IMR-90 (cell line): ENCODE results near the gene AQP12B. TPM values are rescaled to one million over a fixed set of nuclear protein-coding genes. Genes with fewer than 3 reads are reported as not detected.

Experiments used
- ATAC-seq: fragments of 200-7000 bp; cut with Tn5 transposase; 2 replicates; pipeline ENCODE4 v1.9.1; 2020; ENCODE audit warnings: low read depth, mild to moderate bottlenecking, moderate library complexity
- BruUV-seq: library from RNA; stranded (reverse); fragments of 400-500 nt; replicated peaks from 2 replicates; lab custom pipeline; 2021; lab: Mats Ljungman, UMichigan
- CTCF ChIA-PET: fragments of 300-600 bp; formaldehyde crosslinking; extraction: SDS; loops from one replicate; lab custom pipeline; 2021; ENCODE audit warnings: antibody characterized with exemption; lab: Yijun Ruan, JAX
- POLR2A ChIA-PET: fragments of 300-600 bp; sonication (Branson Sonifier 250); formaldehyde crosslinking; loops from one replicate; lab custom pipeline; 2022; ENCODE audit warnings: antibody characterized with exemption; ENCODE audit not compliant: unreplicated experiment; lab: Charles Lee
- DNase-seq: peaks from one replicate; pipeline ENCODE4 v3.0.0; 2013
- H2AFZ ChIP-seq: replicated peaks from 2 replicates; pipeline ENCODE3; 2013; ENCODE audit warnings: low read length, mild to moderate bottlenecking; ENCODE audit not compliant: poor library complexity
- H2AK5ac ChIP-seq: 2 replicates; pipeline ENCODE4 v1.6.1; 2013; ENCODE audit warnings: low read depth, low read length, inconsistent platforms
- H2AK9ac ChIP-seq: replicated peaks from 2 replicates; pipeline ENCODE3; 2013; ENCODE audit warnings: mild to moderate bottlenecking, low read depth, low read length, moderate library complexity; ENCODE audit not compliant: poor library complexity
- H2BK120ac ChIP-seq: 2 replicates; pipeline ENCODE4 v1.6.1; 2013; ENCODE audit warnings: low read depth, low read length, inconsistent platforms
- H2BK15ac ChIP-seq: 3 replicates; pipeline ENCODE4 v1.6.1; 2013; ENCODE audit warnings: low read depth, low read length, inconsistent platforms
- H2BK20ac ChIP-seq: 2 replicates; pipeline ENCODE4 v1.6.1; 2013; ENCODE audit warnings: low read depth, mild to moderate bottlenecking, inconsistent platforms, low read length, moderate library complexity
- H2BK5ac ChIP-seq: 2 replicates; pipeline ENCODE4 v1.6.1; 2013; ENCODE audit warnings: mild to moderate bottlenecking, low read depth, low read length, inconsistent platforms; ENCODE audit not compliant: poor library complexity, severe bottlenecking
- H3K14ac ChIP-seq: replicated peaks from 2 replicates; pipeline ENCODE4 v1.6.1; 2013; ENCODE audit warnings: low read depth, low read length, inconsistent platforms
- H3K18ac ChIP-seq: 2 replicates; pipeline ENCODE4 v1.6.1; 2013; ENCODE audit warnings: low read depth, low read length, control low read depth
- H3K23ac ChIP-seq: 2 replicates; pipeline ENCODE4 v1.6.1; 2013; ENCODE audit warnings: low read depth, low read length, inconsistent platforms
- H3K27ac ChIP-seq: 2 replicates; pipeline ENCODE4 v1.5.1; 2013; ENCODE audit warnings: mild to moderate bottlenecking, control low read depth, low read length; ENCODE audit not compliant: insufficient read depth
- H3K27me3 ChIP-seq: 2 replicates; pipeline ENCODE4 v1.6.1; 2013; ENCODE audit warnings: low read length; ENCODE audit not compliant: control insufficient read depth, insufficient read depth
- H3K36me3 ChIP-seq: 2 replicates; pipeline ENCODE4 v1.6.1; 2013; ENCODE audit warnings: low read length, mixed read lengths; ENCODE audit not compliant: control insufficient read depth, insufficient read depth
- H3K4ac ChIP-seq: 2 replicates; pipeline ENCODE4 v1.6.1; 2013; ENCODE audit warnings: low read depth, low read length, inconsistent platforms
- H3K4me1 ChIP-seq: 2 replicates; pipeline ENCODE4 v1.6.1; 2013; ENCODE audit warnings: low read length, mixed read lengths; ENCODE audit not compliant: control insufficient read depth, insufficient read depth
- H3K4me2 ChIP-seq: 2 replicates; pipeline ENCODE4 v1.6.1; 2013; ENCODE audit warnings: low read depth, mild to moderate bottlenecking, control low read depth, low read length, moderate library complexity
- H3K4me3 ChIP-seq: 2 replicates; pipeline ENCODE4 v1.5.1; 2013; ENCODE audit warnings: low read depth, mild to moderate bottlenecking, control low read depth, low read length, moderate library complexity; ENCODE audit not compliant: insufficient read depth
- H3K56ac ChIP-seq: 2 replicates; pipeline ENCODE4 v1.6.1; 2013; ENCODE audit warnings: low read length, inconsistent platforms; ENCODE audit not compliant: insufficient read depth; ENCODE audit errors: extremely low read depth
- H3K79me1 ChIP-seq, 2 experiments: 2 replicates each; pipeline ENCODE4 v1.6.1; 2013; ENCODE audit warnings: low read length in 2 of 2, inconsistent platforms in 1 of 2, low read depth in 1 of 2
- H3K9ac ChIP-seq: 2 replicates; pipeline ENCODE4 v1.6.1; 2013; ENCODE audit warnings: low read depth, low read length, control low read depth
- H3K9me1 ChIP-seq: 2 replicates; pipeline ENCODE4 v1.6.1; 2013; ENCODE audit warnings: low read length, inconsistent platforms; ENCODE audit not compliant: insufficient read depth
- H3K9me3 ChIP-seq: 2 replicates; pipeline ENCODE4 v1.6.1; 2013; ENCODE audit warnings: low read length; ENCODE audit not compliant: control insufficient read depth, insufficient read depth
- H4K20me1 ChIP-seq: 2 replicates; pipeline ENCODE4 v1.6.1; 2013; ENCODE audit warnings: low read length, inconsistent platforms; ENCODE audit not compliant: insufficient read depth
- H4K5ac ChIP-seq: 2 replicates; pipeline ENCODE4 v1.6.1; 2013; ENCODE audit warnings: mild to moderate bottlenecking, low read depth, low read length, control low read depth
- H4K8ac ChIP-seq, 2 experiments: 2 replicates each; pipeline ENCODE4 v1.6.1; 2013; ENCODE audit warnings: low read depth in 2 of 2, low read length in 2 of 2, control low read depth in 1 of 2, inconsistent platforms in 1 of 2
- H4K91ac ChIP-seq: 2 replicates; pipeline ENCODE4 v1.6.1; 2013; ENCODE audit warnings: low read depth, low read length, inconsistent platforms; ENCODE audit not compliant: insufficient read depth
- CEBPB ChIP-seq: IDR thresholded peaks from 2 replicates; pipeline ENCODE4 v1.6.1; 2012; ENCODE audit warnings: low read depth, low read length, improper control_type of control experiment
- WGBS, 2 experiments: methylation state at CpG; one replicate each; pipeline versions ENCODE4 v1.1.5 to v1.1.7; 2013; ENCODE audit warnings: missing lambda C conversion rate in 2 of 2; ENCODE audit not compliant: insufficient read length in 1 of 2; ENCODE audit errors: extremely low coverage in 2 of 2; 5-methylcytosine and 5-hydroxymethylcytosine counted together
- dilution Hi-C: fragments of 300-500 bp; cut with HindIII; formaldehyde crosslinking; loops from one replicate; pipeline ENCODE4 v1.14.3; 2018; ENCODE audit warnings: low sequenced_read_pairs; ENCODE audit not compliant: unreplicated experiment
- in situ Hi-C: fragments of 300-500 bp; cut with MboI; formaldehyde crosslinking; loops from 3 replicates; pipeline ENCODE4 v1.14.3; 2019; ENCODE audit warnings: low sequenced_read_pairs, inconsistent platforms, mixed read lengths
- intact Hi-C: fragments of 100-400 bp; cut with micrococcal nuclease; formaldehyde crosslinking; loops from 2 replicates; pipeline ENCODE4 v1.10.0; 2022
- polyA plus RNA-seq, 3 experiments: library from polyadenylated mRNA; depleted of rRNA; stranded (reverse); fragments of >200 nt; gene quantifications; 2 replicates each; pipeline ENCODE4 v1.2.3, GENCODE V29; 2012; ENCODE audit warnings: low replicate concordance in 1 of 3
- total RNA-seq: library from RNA; depleted of rRNA; stranded (reverse); fragments of >200 nt; gene quantifications from 2 replicates; pipeline ENCODE4 v1.2.3, GENCODE V29; 2012
- TF ChIP-seq, protein P1 (sequence below): fragments of 150-350 bp; IDR thresholded peaks from 2 replicates; pipeline ENCODE4 v1.6.1; 2017; ENCODE audit warnings: mild to moderate bottlenecking, antibody characterized with exemption, low read length, low read depth

The AQP12B gene
- total and polyA plus RNA-seq, 2 of the 4 experiments (the other 2 are of a cell fraction) = not detected

DNA sequence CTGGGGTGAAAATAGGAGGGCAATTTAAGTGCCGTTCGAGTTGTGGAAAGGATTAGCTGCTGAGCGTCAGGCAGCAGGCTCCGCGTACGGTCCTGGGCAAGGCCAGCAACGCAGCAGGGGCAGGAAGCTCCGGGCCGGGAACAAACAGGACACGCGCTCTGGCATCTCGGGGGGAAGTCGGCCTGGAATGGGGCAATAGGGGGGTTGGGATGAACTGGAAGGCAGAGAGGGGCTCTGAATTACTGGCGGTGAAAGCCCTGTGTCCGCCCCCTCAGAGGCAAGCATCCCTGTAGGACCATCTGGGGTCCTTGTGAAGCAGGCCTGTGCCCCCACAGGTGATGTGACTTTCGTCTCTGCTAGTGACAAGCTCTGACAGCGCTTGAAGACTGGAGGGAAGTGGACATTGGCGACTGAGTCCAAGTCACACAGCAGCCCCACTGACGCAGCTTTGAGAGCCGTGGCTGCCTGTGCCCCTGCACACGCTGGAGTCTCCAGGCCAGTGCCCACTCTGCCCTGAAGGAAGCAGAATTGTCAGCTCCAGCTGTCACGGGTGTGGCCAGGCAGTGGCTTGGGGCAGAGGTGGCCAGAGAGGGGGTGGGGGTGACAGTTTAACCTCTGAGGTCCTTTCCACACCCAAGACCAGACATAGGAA lies 35.1 kb downstream of the AQP12B start:
- Histone ChIP-seq H2BK20ac (no peak overlapping the region), H3K23ac (no peak overlapping the region), H3K4me3 (no peak overlapping the region), H4K5ac (no peak overlapping the region), H3K18ac (no peak overlapping the region), H2BK15ac (no peak overlapping the region), H3K14ac (no peak overlapping the region), H3K4ac (no peak overlapping the region), H3K56ac (no peak overlapping the region), H3K36me3 (no peaks in the 10 kb centered on the region), H4K20me1 (no peaks in the 10 kb centered on the region), H3K4me1 (no peaks in the 10 kb centered on the region), H4K8ac (no peak overlapping the region), H3K27ac (no peak overlapping the region), H3K4me2 (no peak overlapping the region), H2AK5ac (no peak overlapping the region), H2AK9ac (no peak overlapping the region), H2BK120ac (no peak overlapping the region), H4K91ac (no peak overlapping the region), H3K27me3 (peaks cover 78% of the 10 kb centered on the region), H2AFZ (no peak overlapping the region), H3K79me1 (no peaks in the 10 kb centered on the region), H3K9me3 (no peaks in the 10 kb centered on the region; the same call in 1 of the 2 replicates), H3K9ac (no peak overlapping the region), H3K9me1 (no peaks in the 10 kb centered on the region), H2BK5ac (no peak overlapping the region)
- WGBS, 2 experiments = 71% methylated on average over 12 of the region's 22 CpGs; no CpG with 5 or more reads in 1 of the 2 experiments
- no TSS peak for BruUV-seq
- TF ChIP-seq, protein P1, sequence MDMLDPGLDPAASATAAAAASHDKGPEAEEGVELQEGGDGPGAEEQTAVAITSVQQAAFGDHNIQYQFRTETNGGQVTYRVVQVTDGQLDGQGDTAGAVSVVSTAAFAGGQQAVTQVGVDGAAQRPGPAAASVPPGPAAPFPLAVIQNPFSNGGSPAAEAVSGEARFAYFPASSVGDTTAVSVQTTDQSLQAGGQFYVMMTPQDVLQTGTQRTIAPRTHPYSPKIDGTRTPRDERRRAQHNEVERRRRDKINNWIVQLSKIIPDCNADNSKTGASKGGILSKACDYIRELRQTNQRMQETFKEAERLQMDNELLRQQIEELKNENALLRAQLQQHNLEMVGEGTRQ = no peak
- TF ChIP-seq CEBPB = no peak
- dilution Hi-C loops = no loop called here
- intact Hi-C loops = no loop called here
- in situ Hi-C loops = no loop called here
- ATAC-seq (no peak), DNase-seq (no peak)
- ChIA-PET POLR2A (no interaction called here), CTCF (no interaction called here)
